Upper lobe of left lung (tissue), 6 donors: ENCODE data around the gene UTP25. TPM values are rescaled to one million over a fixed set of nuclear protein-coding genes. Genes with fewer than 3 reads are reported as not detected.

ENCODE experiments used
- ATAC-seq, 2 donors: fragments of 200-7000 bp; cut with Tn5 transposase; one replicate each; pipeline ENCODE4 v1.9.1; 2022; ENCODE audit warnings: mild to moderate bottlenecking in 2 of 2, moderate library complexity in 2 of 2; ENCODE audit not compliant: low FRiP score in 2 of 2
- DNase-seq, 2 donors: peaks; one replicate each; pipeline ENCODE4 v3.0.0-alpha.2; 2019 to 2020
- H3K27ac ChIP-seq, 4 donors: fragments of 200-600 bp; sonication (generic); one replicate each; pipeline ENCODE4 v1.5.1; 2016 to 2019
- H3K27me3 ChIP-seq, 4 donors: fragments of 200-600 bp; sonication (generic); one replicate each; pipeline ENCODE4 v1.5.1; 2017 to 2019
- H3K36me3 ChIP-seq, 4 donors: fragments of 200-600 bp; sonication (generic); one replicate each; pipeline ENCODE4 v1.5.1; 2016 to 2019
- H3K4me1 ChIP-seq, 4 donors: fragments of 200-600 bp; sonication (generic); one replicate each; pipeline ENCODE4 v1.5.1; 2018 to 2019
- H3K4me3 ChIP-seq, 4 donors: fragments of 200-600 bp; sonication (generic); one replicate each; pipeline ENCODE4 v1.5.1; 2017 to 2019; ENCODE audit warnings: mild to moderate bottlenecking in 2 of 4, moderate library complexity in 1 of 4
- H3K9me3 ChIP-seq, 4 donors: fragments of 200-600 bp; sonication (generic); one replicate each; pipeline ENCODE4 v1.5.1; 2018 to 2019
- CTCF ChIP-seq, 6 experiments: fragments of 450-650 bp in 4 of 6; fragments of 200-600 bp in 2 of 6; sonication (generic) in 2 of 6; IDR thresholded peaks; one replicate each; pipeline ENCODE4 v1.5.1; 2016 to 2019; ENCODE audit warnings: antibody characterized with exemption in 6 of 6
- EP300 ChIP-seq, 4 donors: sonication (generic); formaldehyde crosslinking; IDR thresholded peaks; one replicate each; pipeline ENCODE4 v1.5.1; 2017; ENCODE audit warnings: antibody characterized with exemption in 4 of 4, control low read depth in 2 of 4
- POLR2A ChIP-seq, 4 donors: fragments of 450-650 bp; IDR thresholded peaks; one replicate each; pipeline ENCODE4 v1.5.1; 2016 to 2017; ENCODE audit warnings: antibody characterized with exemption in 4 of 4, mild to moderate bottlenecking in 2 of 4
- POLR2AphosphoS5 ChIP-seq, 2 donors: sonication (generic); formaldehyde crosslinking; IDR thresholded peaks; one replicate each; pipeline ENCODE4 v1.5.1; 2017; ENCODE audit warnings: antibody characterized with exemption in 2 of 2
- WGBS, 2 donors: methylation state at CpG; one replicate each; pipeline ENCODE4 v1.1.5; 2017 to 2018; 5-methylcytosine and 5-hydroxymethylcytosine counted together
- total RNA-seq, 6 donors: library from RNA; depleted of rRNA in 4 of 6; stranded (reverse); fragments of >200 nt in 4 of 6; gene quantifications; one replicate each; pipeline versions ENCODE4 v1.1.0 to v1.2.1, GENCODE V29; 2016 to 2021
- donor health status: DM: no; HTN: no; CAD: no; lungs with moderate emphysema.
- donor health status: DM: no; HTN: yes; CAD: no; lungs with severe emphysema.

The UTP25 gene
- total RNA-seq, 6 donors from 2014 or later: 2.4 to 9.4 (median 7.9) TPM

DNA sequence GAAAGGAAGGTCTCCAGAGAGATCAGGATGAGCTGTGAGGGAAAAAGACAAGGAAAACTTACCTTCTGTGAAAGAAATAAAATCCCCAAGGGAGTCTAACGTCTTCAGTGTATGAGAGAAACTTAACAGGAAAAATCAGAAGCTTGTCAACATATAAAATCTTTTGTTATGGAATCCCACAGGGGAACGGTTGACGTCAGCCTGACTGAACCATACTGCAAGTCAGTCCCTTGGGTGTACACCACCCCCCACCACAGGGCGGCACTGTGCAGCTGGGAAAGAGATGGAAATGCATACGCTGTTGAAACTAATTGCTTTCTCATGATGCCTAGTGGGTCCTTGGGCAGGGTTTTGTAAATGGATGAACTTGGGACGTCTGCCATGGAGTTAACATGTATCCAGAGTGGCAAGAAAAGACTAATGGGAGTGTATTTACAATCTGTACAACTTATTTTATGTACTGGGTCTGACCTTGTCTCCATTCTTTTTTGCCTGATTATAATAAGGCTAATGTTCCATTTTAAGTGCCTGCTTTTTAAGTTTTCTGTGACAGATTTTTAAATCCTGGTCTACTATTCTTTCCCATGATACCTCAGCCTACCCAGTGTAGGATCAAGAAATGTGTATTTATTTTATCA, 22.7 kb downstream of the UTP25 start:
- Histone ChIP-seq H3K4me3 (no peak overlapping the region), H3K9me3 (no peaks in the 10 kb centered on the region), H3K4me1 (no peaks in the 10 kb centered on the region), H3K36me3 (peaks cover 0 to 86% (median 40%) of the 10 kb centered on the region in 4 donors), H3K27ac (no peak overlapping the region), H3K27me3 (no peaks in the 10 kb centered on the region)
- 70 to 73% methylated on average over 6 of the region's 6 CpGs for whole genome bisulfite sequencing, 2 donors
- no peak for DNase-seq
- peak; percentile 29 to 43 for ATAC-seq
- TF ChIP-seq POLR2AphosphoS5 (IDR thresholded peaks at IDR 0.05) (no peak), EP300 (IDR thresholded peaks at IDR 0.05) (no peak), CTCF (IDR thresholded peaks at IDR 0.05) (peak in 2 of 6 experiments; percentile 12 to 19), POLR2A (IDR thresholded peaks at IDR 0.05) (no peak)

- no peaks in the 10 kb centered on the region for H3K9me3 ChIP-seq
- ATAC-seq (no peak), DNase-seq (no peak)
- H3K27ac ChIP-seq: no peak overlapping the region
- no peak for TF ChIP-seq POLR2AphosphoS5 (IDR thresholded peaks at IDR 0.05)
- TF ChIP-seq POLR2A (IDR thresholded peaks at IDR 0.05): no peak
- no peak for TF ChIP-seq CTCF (IDR thresholded peaks at IDR 0.05)
- no peak for TF ChIP-seq EP300 (IDR thresholded peaks at IDR 0.05)
- H3K27me3 ChIP-seq: no peaks in the 10 kb centered on the region
- no peak overlapping the region for H3K4me3 ChIP-seq
- no peaks in the 10 kb centered on the region for H3K4me1 ChIP-seq
- peaks cover 0 to 59% (median 37%) of the 10 kb centered on the region in 4 donors for H3K36me3 ChIP-seq
- 90 to 92% methylated on average over 2 of the region's 2 CpGs for WGBS, 2 donors
Measured at GRCh38 chr1:209853676-209854075, 25.9 kb downstream of the UTP25 start.

- Histone ChIP-seq H3K4me3 (no peak overlapping the region), H3K27me3 (no peaks in the 10 kb centered on the region), H3K27ac (no peak overlapping the region), H3K36me3 (peaks cover 0 to 54% (median 33%) of the 10 kb centered on the region in 4 donors), H3K9me3 (no peaks in the 10 kb centered on the region), H3K4me1 (no peaks in the 10 kb centered on the region)
- 81 to 92% methylated on average over 3 of the region's 3 CpGs for WGBS, 2 donors
- TF ChIP-seq EP300 (IDR thresholded peaks at IDR 0.05): no peak
- TF ChIP-seq CTCF (IDR thresholded peaks at IDR 0.05): no peak
- no peak for TF ChIP-seq POLR2AphosphoS5 (IDR thresholded peaks at IDR 0.05)
- no peak for TF ChIP-seq POLR2A (IDR thresholded peaks at IDR 0.05)
- no peak for ATAC-seq
- DNase-seq: no peak
Measured at GRCh38 chr1:209854196-209854595, 26.4 kb downstream of the UTP25 start.

- TF ChIP-seq EP300 (IDR thresholded peaks at IDR 0.05) (no peak), CTCF (IDR thresholded peaks at IDR 0.05) (no peak), POLR2AphosphoS5 (IDR thresholded peaks at IDR 0.05) (no peak), POLR2A (IDR thresholded peaks at IDR 0.05) (no peak)
- Histone ChIP-seq H3K27ac (no peak overlapping the region), H3K27me3 (no peaks in the 10 kb centered on the region), H3K4me3 (no peak overlapping the region), H3K4me1 (no peaks in the 10 kb centered on the region), H3K36me3 (peaks cover 0 to 46% (median 30%) of the 10 kb centered on the region in 4 donors), H3K9me3 (no peaks in the 10 kb centered on the region)
- ATAC-seq (no peak), DNase-seq (no peak)
- WGBS, 2 donors: 56 to 73% methylated on average over 8 of the region's 8 CpGs
Measured at GRCh38 chr1:209855006-209855405, 27.2 kb downstream of the UTP25 start.

DNA sequence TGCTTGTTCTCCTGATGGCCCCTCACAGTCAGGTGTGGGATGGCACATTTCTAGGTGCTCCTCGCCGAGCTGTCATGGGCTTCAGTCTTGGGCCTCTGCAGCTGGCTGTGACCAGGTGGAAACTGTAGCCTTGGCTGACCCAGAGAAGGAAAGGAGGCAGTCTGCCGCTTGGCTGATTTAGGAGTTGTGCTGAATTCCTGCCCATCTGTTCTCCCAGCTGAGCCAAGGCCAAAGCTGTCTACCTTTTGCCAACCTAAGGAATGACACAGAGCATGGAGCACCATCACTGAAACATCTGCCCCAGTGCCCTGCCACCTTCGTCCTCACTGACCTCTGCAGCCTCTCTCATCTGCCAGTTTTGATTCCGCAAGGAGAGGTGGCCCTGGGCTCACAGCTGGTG, 27.9 kb downstream of the UTP25 start:
- Histone ChIP-seq H3K4me1 (no peaks in the 10 kb centered on the region), H3K27me3 (no peaks in the 10 kb centered on the region), H3K36me3 (peaks cover 0 to 40% (median 30%) of the 10 kb centered on the region in 4 donors), H3K4me3 (no peak overlapping the region), H3K9me3 (no peaks in the 10 kb centered on the region), H3K27ac (no peak overlapping the region)
- ATAC-seq: no peak
- TF ChIP-seq POLR2A (IDR thresholded peaks at IDR 0.05) (no peak), CTCF (IDR thresholded peaks at IDR 0.05) (no peak), POLR2AphosphoS5 (IDR thresholded peaks at IDR 0.05) (no peak), EP300 (IDR thresholded peaks at IDR 0.05) (no peak)
- DNase-seq: no peak
- WGBS, 2 donors: 87 to 89% methylated on average over 2 to 5 of the region's 5 CpGs
